ENCODE measurements around the gene ATIC. TPM values are rescaled to one million over a fixed set of nuclear protein-coding genes. Genes with fewer than 3 reads are reported as not detected.
A peak's percentile ranks its signal among the peaks of the same experiment; 100 is the strongest.

ATIC gene
- total RNA-seq, 2 experiments from 2014 or later, result 60.8 to 224 TPM

DNA sequence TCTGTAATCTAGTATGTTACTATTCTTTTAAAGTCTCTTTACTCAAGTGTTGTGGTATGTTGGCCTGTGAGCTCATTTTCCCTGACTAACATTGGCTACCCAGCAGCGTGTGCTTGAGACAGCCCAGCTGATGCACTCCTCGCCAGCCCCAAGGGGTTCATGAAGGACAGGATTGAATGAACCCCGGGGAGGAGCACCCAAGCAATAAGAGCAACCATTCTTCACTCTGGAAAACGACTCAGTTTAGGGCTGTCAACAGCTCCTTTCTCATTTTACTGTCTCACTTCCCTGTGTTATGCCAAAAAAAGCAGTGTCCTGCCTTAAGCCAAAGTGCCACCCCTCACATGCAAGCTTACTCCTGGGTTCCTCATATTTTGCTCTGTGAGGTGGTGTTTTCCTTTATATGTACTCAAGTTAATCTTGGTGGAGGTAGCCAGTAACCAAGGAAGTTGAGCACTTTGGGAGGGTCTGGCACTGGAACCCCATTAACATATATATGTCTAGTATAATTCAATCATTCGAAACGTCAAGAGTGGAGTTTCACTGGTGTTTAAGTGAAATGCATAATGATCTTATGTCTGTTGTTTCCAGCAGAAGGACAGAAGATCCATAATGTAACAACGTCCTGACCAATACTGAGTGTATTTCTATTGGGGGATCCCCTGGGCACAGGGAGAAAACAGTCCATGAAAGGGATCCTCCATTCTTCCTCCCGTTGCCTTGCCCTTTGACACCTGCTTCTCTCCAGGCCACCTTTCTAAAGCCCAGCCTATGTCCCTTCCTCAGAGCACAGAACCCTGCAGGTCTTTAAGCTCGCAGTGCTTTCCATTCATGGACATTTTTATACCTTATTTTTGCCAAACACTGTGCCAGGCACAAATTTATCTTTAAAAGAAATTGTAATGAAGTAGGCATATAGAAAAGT lies 43.2 kb downstream of the ATIC start:
- no peak overlapping the region for H3K4me3 ChIP-seq (ENCODE audit: low read depth, low read length, poor library complexity, severe bottlenecking)

DNA sequence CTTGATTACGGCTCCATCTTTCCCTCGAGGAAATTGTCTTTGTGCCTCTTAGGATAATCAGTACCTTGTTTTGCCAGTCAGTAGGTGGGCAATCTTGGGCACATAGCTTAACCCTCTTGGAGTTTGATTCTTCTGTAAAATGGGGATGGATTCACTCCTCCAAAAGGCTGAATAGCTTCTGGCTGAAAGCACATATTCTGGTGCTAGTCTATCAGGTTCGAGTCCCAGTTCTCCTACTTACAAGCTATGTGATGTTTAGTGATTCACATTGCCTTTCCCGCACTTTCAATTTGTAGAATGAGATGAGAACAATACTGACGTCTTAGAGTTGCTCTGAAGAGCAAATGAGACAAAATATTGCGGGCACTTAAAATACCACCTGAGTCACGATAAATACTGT lies 43.9 kb downstream of the ATIC start:
- no peaks in the 10 kb centered on the region for H4K20me1 ChIP-seq (ENCODE audit: insufficient read depth, low read length)
- no peaks in the 10 kb centered on the region for H3K4me1 ChIP-seq (ENCODE audit: insufficient read depth, low read length, poor library complexity, severe bottlenecking)
- H2AFZ ChIP-seq (ENCODE audit: low read length), result no peak overlapping the region
- H3K9me2 ChIP-seq (ENCODE audit: insufficient read depth, low read length), result no peaks in the 10 kb centered on the region
- H3K4me2 ChIP-seq (ENCODE audit: low read length), result no peak overlapping the region
- BruUV-seq (replicated peaks), result TSS peak; percentile 7
- no peak overlapping the region for H3K4me3 ChIP-seq (ENCODE audit: low read depth, low read length, poor library complexity, severe bottlenecking)
- intact Hi-C loops (cut with micrococcal nuclease; ENCODE audit: unreplicated experiment), result no loop called here
- DNase-seq (ENCODE audit: low spot score), result no peak
- POLR2A ChIA-PET, result interaction anchor here (0.7 kb wide), 1 partner anchor 17 kb away, joined by 4 read pairs; no protein-coding TSS in a partner anchor
- CTCF ChIA-PET (ENCODE audit: unreplicated experiment), result no interaction called here
- peaks cover 76% of the 10 kb centered on the region for H3K36me3 ChIP-seq (ENCODE audit: insufficient read depth, low read length)
- no peaks in the 10 kb centered on the region for H3K9me3 ChIP-seq (ENCODE audit: low read length)
- TF ChIP-seq, protein P1, sequence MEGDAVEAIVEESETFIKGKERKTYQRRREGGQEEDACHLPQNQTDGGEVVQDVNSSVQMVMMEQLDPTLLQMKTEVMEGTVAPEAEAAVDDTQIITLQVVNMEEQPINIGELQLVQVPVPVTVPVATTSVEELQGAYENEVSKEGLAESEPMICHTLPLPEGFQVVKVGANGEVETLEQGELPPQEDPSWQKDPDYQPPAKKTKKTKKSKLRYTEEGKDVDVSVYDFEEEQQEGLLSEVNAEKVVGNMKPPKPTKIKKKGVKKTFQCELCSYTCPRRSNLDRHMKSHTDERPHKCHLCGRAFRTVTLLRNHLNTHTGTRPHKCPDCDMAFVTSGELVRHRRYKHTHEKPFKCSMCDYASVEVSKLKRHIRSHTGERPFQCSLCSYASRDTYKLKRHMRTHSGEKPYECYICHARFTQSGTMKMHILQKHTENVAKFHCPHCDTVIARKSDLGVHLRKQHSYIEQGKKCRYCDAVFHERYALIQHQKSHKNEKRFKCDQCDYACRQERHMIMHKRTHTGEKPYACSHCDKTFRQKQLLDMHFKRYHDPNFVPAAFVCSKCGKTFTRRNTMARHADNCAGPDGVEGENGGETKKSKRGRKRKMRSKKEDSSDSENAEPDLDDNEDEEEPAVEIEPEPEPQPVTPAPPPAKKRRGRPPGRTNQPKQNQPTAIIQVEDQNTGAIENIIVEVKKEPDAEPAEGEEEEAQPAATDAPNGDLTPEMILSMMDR (conservative IDR thresholded peaks at IDR 0.05; ENCODE audit: low read length), result no peak
- no peak for TF ChIP-seq EZH2phosphoT487 (IDR thresholded peaks at IDR 0.05; ENCODE audit: borderline replicate concordance, low read depth, low read length)
- H3K27ac ChIP-seq (ENCODE audit: low read depth, low read length, poor library complexity, severe bottlenecking), result no peak overlapping the region
- no peaks in the 10 kb centered on the region for H3K79me2 ChIP-seq (ENCODE audit: insufficient read depth, low read depth, low read length)

More for the DNA sequence above, 43.2 kb downstream of the ATIC start:
- H3K36me3 ChIP-seq (ENCODE audit: insufficient read depth, low read length), result peaks cover 76% of the 10 kb centered on the region
- intact Hi-C loops (cut with micrococcal nuclease; ENCODE audit: unreplicated experiment), result no loop called here
- ChIA-PET POLR2A (interaction anchor here (0.7 to 0.8 kb wide), 3 partner anchors 18 to 694 kb away, joined by 3 to 5 read pairs (median 4); no protein-coding TSS in a partner anchor), CTCF (ENCODE audit: unreplicated experiment) (no interaction called here)
- no peaks in the 10 kb centered on the region for H3K4me1 ChIP-seq (ENCODE audit: insufficient read depth, low read length, poor library complexity, severe bottlenecking)
- no peak overlapping the region for H2AFZ ChIP-seq (ENCODE audit: low read length)
- H3K27ac ChIP-seq (ENCODE audit: low read depth, low read length, poor library complexity, severe bottlenecking), result no peak overlapping the region
- BruUV-seq (replicated peaks), result no TSS peak
- no peak overlapping the region for H3K4me2 ChIP-seq (ENCODE audit: low read length)
- no peaks in the 10 kb centered on the region for H3K79me2 ChIP-seq (ENCODE audit: insufficient read depth, low read depth, low read length)
- no peak for DNase-seq (ENCODE audit: low spot score)
- no peaks in the 10 kb centered on the region for H4K20me1 ChIP-seq (ENCODE audit: insufficient read depth, low read length)
- H3K9me3 ChIP-seq (ENCODE audit: low read length), result no peaks in the 10 kb centered on the region
- no peak for TF ChIP-seq EZH2phosphoT487 (IDR thresholded peaks at IDR 0.05; ENCODE audit: borderline replicate concordance, low read depth, low read length)
- TF ChIP-seq, protein P1 (conservative IDR thresholded peaks at IDR 0.05; ENCODE audit: low read length), result no peak
- H3K9me2 ChIP-seq (ENCODE audit: insufficient read depth, low read length), result no peaks in the 10 kb centered on the region
